Neutrophil (primary cell): Measurements from ENCODE around the gene CRTC2.
"Not testable (repeated sequence)": the region's sequence is repeated elsewhere in the genome, so short reads cannot be mapped to it uniquely, and the experiment has no call there.

Experiments
- H3K27ac ChIP-seq: fragments of 200-600 bp; sonication (generic); 2 replicates; pipeline ENCODE4 v1.5.1; 2016; ENCODE audit warnings: mild to moderate bottlenecking, moderate library complexity
- H3K27me3 ChIP-seq: fragments of 200-600 bp; sonication (generic); 2 replicates; pipeline ENCODE4 v1.6.0; 2016; ENCODE audit warnings: mild to moderate bottlenecking
- H3K36me3 ChIP-seq: fragments of 200-600 bp; sonication (generic); 2 replicates; pipeline ENCODE4 v1.5.1; 2017
- H3K4me1 ChIP-seq, 2 experiments: fragments of 200-600 bp in 1 of 2; sonication (generic) in 1 of 2; 1 replicate in 1 of 2; 2 replicates in 1 of 2; pipeline versions ENCODE4 v1.5.1 to v1.6.1; 2013 to 2016; ENCODE audit warnings: low read depth in 1 of 2, low read length in 1 of 2, mild to moderate bottlenecking in 1 of 2, moderate library complexity in 1 of 2; ENCODE audit not compliant: control insufficient read depth in 1 of 2, insufficient read depth in 1 of 2
- H3K4me3 ChIP-seq, 2 experiments: fragments of 200-600 bp in 1 of 2; sonication (generic) in 1 of 2; 1 replicate in 1 of 2; 2 replicates in 1 of 2; pipeline ENCODE4 v1.5.1; 2013 to 2016; ENCODE audit warnings: low read depth in 1 of 2, low read length in 1 of 2, mild to moderate bottlenecking in 1 of 2, moderate library complexity in 1 of 2
- H3K9me3 ChIP-seq: fragments of 200-600 bp; sonication (generic); 2 replicates; pipeline ENCODE4 v1.5.1; 2016
- TF ChIP-seq, protein P1 (sequence below): fragments of 200-600 bp; sonication (generic); IDR thresholded peaks from 2 replicates; pipeline ENCODE4 v1.5.1; 2016; ENCODE audit warnings: antibody characterized with exemption

The CRTC2 gene, protein sequence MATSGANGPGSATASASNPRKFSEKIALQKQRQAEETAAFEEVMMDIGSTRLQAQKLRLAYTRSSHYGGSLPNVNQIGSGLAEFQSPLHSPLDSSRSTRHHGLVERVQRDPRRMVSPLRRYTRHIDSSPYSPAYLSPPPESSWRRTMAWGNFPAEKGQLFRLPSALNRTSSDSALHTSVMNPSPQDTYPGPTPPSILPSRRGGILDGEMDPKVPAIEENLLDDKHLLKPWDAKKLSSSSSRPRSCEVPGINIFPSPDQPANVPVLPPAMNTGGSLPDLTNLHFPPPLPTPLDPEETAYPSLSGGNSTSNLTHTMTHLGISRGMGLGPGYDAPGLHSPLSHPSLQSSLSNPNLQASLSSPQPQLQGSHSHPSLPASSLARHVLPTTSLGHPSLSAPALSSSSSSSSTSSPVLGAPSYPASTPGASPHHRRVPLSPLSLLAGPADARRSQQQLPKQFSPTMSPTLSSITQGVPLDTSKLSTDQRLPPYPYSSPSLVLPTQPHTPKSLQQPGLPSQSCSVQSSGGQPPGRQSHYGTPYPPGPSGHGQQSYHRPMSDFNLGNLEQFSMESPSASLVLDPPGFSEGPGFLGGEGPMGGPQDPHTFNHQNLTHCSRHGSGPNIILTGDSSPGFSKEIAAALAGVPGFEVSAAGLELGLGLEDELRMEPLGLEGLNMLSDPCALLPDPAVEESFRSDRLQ

DNA sequence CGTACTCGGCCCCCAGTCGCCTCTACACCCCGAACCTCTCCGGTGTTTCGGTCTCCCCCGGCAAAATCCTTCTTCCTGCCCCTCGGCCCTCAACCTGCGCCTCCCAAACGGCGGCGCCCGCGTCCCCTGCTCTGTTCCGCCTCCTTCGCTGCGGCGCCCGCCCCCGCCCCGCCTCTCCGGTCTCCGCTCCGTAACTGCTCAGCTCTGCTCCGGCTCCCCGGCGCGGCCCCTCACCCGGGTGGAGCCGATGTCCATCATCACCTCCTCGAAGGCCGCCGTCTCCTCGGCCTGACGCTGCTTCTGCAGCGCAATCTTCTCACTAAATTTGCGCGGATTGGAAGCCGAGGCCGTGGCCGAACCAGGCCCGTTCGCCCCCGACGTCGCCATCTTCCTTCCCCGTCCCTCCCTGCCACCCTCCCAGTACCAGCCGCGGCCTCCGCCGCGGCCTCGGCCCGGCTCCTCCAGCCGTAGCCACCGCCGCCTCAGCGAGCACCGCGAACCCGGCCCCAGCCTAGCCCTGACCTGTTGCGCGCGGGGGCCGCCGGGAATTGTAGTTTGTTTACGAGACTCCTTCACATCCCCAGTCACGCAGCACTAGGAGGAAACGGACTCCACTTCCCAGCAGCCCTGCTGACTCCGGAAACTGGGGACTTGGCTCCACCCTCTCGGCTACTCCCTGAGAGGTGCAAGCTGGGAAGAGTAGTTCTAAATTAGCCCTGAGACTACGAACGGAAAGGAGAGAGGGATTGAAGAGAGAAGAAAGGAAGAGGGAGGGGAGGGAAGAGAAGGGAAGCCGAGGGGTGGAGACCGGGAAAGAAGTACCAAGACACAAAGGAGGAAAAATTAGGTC is at the start of gene CRTC2:
Gene CRTC2 (minus strand): TSS at position 502 of the 850 bp plus-strand sequence. CDS start 115 bp downstream, at position 387.
- H3K27me3 ChIP-seq: no peaks in the 10 kb centered on the region
- peak within 1 kb of the TSS; percentile 90 to 99 for H3K4me3 ChIP-seq
- H3K27ac ChIP-seq: peak within 1 kb of the TSS; percentile 98
- H3K36me3 ChIP-seq: peaks cover 23% of the 10 kb centered on the region
- H3K9me3 ChIP-seq: no peaks in the 10 kb centered on the region
- peaks cover 41 to 52% of the 10 kb centered on the region in 2 experiments for H3K4me1 ChIP-seq
- TF ChIP-seq, protein P1, sequence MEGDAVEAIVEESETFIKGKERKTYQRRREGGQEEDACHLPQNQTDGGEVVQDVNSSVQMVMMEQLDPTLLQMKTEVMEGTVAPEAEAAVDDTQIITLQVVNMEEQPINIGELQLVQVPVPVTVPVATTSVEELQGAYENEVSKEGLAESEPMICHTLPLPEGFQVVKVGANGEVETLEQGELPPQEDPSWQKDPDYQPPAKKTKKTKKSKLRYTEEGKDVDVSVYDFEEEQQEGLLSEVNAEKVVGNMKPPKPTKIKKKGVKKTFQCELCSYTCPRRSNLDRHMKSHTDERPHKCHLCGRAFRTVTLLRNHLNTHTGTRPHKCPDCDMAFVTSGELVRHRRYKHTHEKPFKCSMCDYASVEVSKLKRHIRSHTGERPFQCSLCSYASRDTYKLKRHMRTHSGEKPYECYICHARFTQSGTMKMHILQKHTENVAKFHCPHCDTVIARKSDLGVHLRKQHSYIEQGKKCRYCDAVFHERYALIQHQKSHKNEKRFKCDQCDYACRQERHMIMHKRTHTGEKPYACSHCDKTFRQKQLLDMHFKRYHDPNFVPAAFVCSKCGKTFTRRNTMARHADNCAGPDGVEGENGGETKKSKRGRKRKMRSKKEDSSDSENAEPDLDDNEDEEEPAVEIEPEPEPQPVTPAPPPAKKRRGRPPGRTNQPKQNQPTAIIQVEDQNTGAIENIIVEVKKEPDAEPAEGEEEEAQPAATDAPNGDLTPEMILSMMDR: peak; percentile 39

DNA sequence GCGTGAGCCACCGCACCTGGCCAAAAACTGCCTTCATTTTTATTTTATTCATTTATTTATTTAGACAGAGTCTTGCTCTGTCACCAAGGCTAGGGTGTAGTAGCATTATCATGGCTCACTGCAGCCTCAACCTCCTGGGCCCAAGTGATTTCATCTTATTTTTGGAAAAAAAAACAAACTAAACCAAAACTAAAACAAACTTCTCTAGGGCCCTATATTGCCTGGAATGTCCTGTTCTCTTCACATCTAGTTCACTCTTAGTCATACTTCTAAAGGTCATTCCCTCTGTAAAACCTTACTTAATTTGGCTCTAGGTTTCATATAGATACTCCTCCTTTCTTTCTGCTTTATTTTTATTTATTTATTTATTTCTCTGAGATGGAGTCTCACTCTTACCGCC is 47.7 kb upstream of the CRTC2 start:
- H3K27ac ChIP-seq: no peak overlapping the region
- TF ChIP-seq, protein P1: no peak

DNA sequence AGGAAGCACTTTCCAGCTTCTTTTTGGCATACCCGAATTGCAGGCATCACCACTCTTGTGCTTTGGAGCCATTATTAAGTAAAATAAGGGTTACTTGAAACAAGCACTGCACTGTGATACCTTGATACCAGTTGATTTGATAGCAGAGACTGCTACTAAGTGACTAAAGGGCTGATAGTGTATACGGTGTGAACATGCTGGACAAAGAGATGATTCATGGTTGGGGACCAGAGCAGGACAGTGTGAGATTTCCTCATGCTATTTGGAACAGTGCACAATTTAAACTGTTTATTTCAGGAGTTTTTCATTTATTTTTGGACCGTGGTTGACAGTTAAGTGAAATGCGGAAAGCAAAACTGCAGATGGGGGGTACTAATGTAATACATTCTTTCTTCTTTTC is 42.0 kb upstream of the CRTC2 start:
- Histone ChIP-seq H3K36me3 (peaks cover 3% of the 10 kb centered on the region), H3K4me1 (no peaks in the 10 kb centered on the region), H3K4me3 (no peak overlapping the region), H3K9me3 (no peaks in the 10 kb centered on the region), H3K27ac (no peak overlapping the region), H3K27me3 (no peaks in the 10 kb centered on the region)
- TF ChIP-seq, protein P1: no peak

More for the DNA sequence above, 47.7 kb upstream of the CRTC2 start:
- no peaks in the 10 kb centered on the region for H3K36me3 ChIP-seq
- no peaks in the 10 kb centered on the region for H3K27me3 ChIP-seq
- no peaks in the 10 kb centered on the region for H3K9me3 ChIP-seq
- H3K4me3 ChIP-seq: no peak overlapping the region
- no peaks in the 10 kb centered on the region for H3K4me1 ChIP-seq

DNA sequence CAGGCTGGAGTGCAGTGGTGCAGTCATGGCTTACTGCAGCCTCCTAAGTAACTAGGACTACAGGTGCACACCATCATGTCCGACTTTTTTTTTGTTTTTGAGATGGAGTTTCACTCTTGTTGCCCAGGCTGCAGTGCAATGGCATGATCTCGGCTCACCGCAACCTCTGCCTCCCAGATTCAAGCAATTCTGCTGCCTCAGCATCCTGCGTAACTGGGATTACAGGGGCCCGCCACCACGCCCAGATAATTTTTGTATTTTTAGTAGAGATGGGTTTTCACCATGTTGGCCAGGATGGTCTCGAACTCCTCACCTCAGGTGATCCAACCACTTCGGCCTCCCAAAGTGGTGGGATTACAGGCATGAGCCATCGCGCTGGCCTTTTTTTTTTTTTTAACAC is 38.5 kb upstream of the CRTC2 start:
- H3K4me1 ChIP-seq, H3K27me3 ChIP-seq, H3K27ac ChIP-seq, H3K4me3 ChIP-seq, H3K9me3 ChIP-seq: not testable (repeated sequence)
- H3K36me3 ChIP-seq: peaks cover 32% of the 10 kb centered on the region

DNA sequence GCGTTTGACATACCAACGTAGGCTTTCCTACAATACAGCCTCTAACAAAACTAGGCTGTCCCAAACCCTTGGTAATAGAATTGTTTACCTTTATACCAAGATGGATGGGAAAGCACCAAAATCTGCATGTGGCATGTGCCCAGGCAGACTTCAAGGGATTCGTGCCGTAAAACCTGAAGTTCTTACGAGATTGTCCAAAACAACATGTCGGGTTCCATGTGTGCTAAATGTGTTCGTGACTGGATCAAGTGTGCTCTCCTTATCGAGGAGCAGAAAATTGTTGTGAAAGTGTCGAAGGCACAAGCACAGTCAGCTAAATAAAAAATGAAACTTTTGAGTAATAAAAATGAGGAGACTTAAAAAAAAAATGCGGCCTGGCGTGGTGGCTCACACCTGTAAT is 37.2 kb upstream of the CRTC2 start:
- Histone ChIP-seq H3K4me3 (no peak overlapping the region), H3K4me1 (peaks cover 14% of the 10 kb centered on the region in 2 experiments), H3K27me3 (no peaks in the 10 kb centered on the region), H3K9me3 (no peaks in the 10 kb centered on the region), H3K36me3 (peaks cover 33% of the 10 kb centered on the region), H3K27ac (no peak overlapping the region)
- TF ChIP-seq, protein P1: no peak
